HL-60 (cell line): Measurements from ENCODE around the gene ANKRD2.

ENCODE experiments used
- DNase-seq, 2 experiments: peaks; one replicate each; pipeline ENCODE4 v3.0.0-alpha.2; 2010 to 2020; ENCODE audit warnings: low read depth in 1 of 2, low spot score in 1 of 2
- H3K27ac ChIP-seq: fragments of 250-450 bp; sonication (Bioruptor Pico); replicated peaks from 2 replicates; pipeline ENCODE4 v1.5.1; 2020; ENCODE audit warnings: mild to moderate bottlenecking, moderate library complexity
- H3K27me3 ChIP-seq: fragments of 250-450 bp; sonication (Bioruptor Pico); 2 replicates; pipeline ENCODE4 v1.5.1; 2021; ENCODE audit warnings: mild to moderate bottlenecking, moderate library complexity; ENCODE audit not compliant: insufficient read depth, poor library complexity, severe bottlenecking
- H3K4me3 ChIP-seq: replicated peaks from 2 replicates; pipeline ENCODE4 v1.5.1; 2011; ENCODE audit warnings: mild to moderate bottlenecking, control low read depth, low read length; ENCODE audit not compliant: insufficient read depth
- CTCF ChIP-seq: IDR thresholded peaks from one replicate; pipeline ENCODE4 v1.5.1; 2011; ENCODE audit warnings: low read length, control low read depth, inconsistent platforms; ENCODE audit not compliant: insufficient read depth
- GABPA ChIP-seq: IDR thresholded peaks from 2 replicates; pipeline ENCODE4 v1.6.1; 2012; ENCODE audit warnings: low read depth
- POLR2AphosphoS5 ChIP-seq: IDR thresholded peaks from 2 replicates; pipeline ENCODE4 v1.6.1; 2012; ENCODE audit warnings: low read depth
- REST ChIP-seq: IDR thresholded peaks from 2 replicates; pipeline ENCODE4 v1.6.1; 2012; ENCODE audit warnings: low read depth; ENCODE audit not compliant: insufficient replicate concordance
- SPI1 ChIP-seq: IDR thresholded peaks from 2 replicates; pipeline ENCODE4 v1.6.1; 2012; ENCODE audit warnings: low read depth, mild to moderate bottlenecking, borderline replicate concordance

Gene ANKRD2

GRCh38 chr10:97587183-97587582 lies 14.6 kb downstream of the ANKRD2 start:
- Histone ChIP-seq H3K4me3 (no peak overlapping the region), H3K27ac (no peak overlapping the region), H3K27me3 (no peaks in the 10 kb centered on the region)
- no peak for TF ChIP-seq REST
- no peak for TF ChIP-seq POLR2AphosphoS5
- no peak for TF ChIP-seq SPI1
- TF ChIP-seq GABPA = no peak
- no peak for TF ChIP-seq CTCF
- DNase-seq = no peak

DNA sequence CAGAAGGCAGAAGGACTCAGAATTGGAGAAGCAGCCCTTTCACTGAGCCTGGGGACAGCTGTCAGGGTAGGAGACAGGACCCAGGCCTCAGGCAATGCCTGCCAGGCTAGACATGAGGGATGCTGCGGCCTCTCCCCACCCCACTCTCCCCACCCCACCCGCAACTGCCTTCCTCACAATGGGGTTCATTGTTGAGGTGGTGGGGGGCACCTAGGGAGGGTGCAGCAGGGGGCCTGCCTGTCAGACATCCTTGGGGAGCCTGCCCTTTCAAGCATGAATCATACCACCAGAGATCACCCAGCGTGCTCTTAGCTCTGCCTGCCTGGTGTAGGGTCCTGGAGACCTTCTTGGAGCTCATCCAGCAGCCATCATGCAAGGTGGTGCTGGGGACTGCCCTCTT lies 16.9 kb downstream of the ANKRD2 start, which contains the start of gene C10orf62:
Gene C10orf62 (plus strand): TSS at position 243 of the 400 bp plus-strand sequence. CDS start 177 bp downstream, outside the sequence.
- no peak for TF ChIP-seq GABPA
- TF ChIP-seq POLR2AphosphoS5 = no peak
- no peak for TF ChIP-seq REST
- no peak for TF ChIP-seq CTCF
- no peak for TF ChIP-seq SPI1
- Histone ChIP-seq H3K27me3 (no peaks in the 10 kb centered on the region), H3K4me3 (no peak within 1 kb of the TSS), H3K27ac (no peak within 1 kb of the TSS)
- no peak for DNase-seq

- H3K27ac ChIP-seq = no peak overlapping the region
- TF ChIP-seq REST = no peak
- TF ChIP-seq SPI1 = no peak
- no peak for TF ChIP-seq GABPA
- TF ChIP-seq CTCF = no peak
- TF ChIP-seq POLR2AphosphoS5 = no peak
- no peak for DNase-seq
These were observed 17.6 kb downstream of the ANKRD2 start for GRCh38 chr10:97590082-97590747.

More at GRCh38 chr10:97590082-97590747, 17.6 kb downstream of the ANKRD2 start:
- H3K27me3 ChIP-seq = no peaks in the 10 kb centered on the region
- no peak overlapping the region for H3K4me3 ChIP-seq
